Endothelial cell of umbilical vein (primary cell): ENCODE results near the gene EXOC3. TPM values are rescaled to one million over a fixed set of nuclear protein-coding genes. Genes with fewer than 3 reads are reported as not detected.

Experiments used
- BruUV-seq: library from RNA; stranded (reverse); fragments of 400-500 nt; replicated peaks from 2 replicates; lab custom pipeline; 2021; lab: Mats Ljungman, UMichigan
- CTCF ChIA-PET: fragments of 300-600, 350-600 bp; sonication (Branson Sonifier 250); formaldehyde crosslinking; loops from one replicate; lab custom pipeline; 2021; ENCODE audit warnings: antibody characterized with exemption, inconsistent platforms; lab: Charles Lee
- POLR2A ChIA-PET: fragments of 300-600, 350-600 bp; sonication (Branson Sonifier 250); formaldehyde crosslinking; loops from one replicate; lab custom pipeline; 2021; ENCODE audit warnings: antibody characterized with exemption, inconsistent platforms; lab: Charles Lee
- DNase-seq: peaks from one replicate; pipeline ENCODE4 v3.0.0-alpha.2; 2011; ENCODE audit warnings: low read depth, low spot score
- FAIRE-seq: peaks from 2 replicates; lab custom pipeline; 2011; peaks lifted over from hg19 to GRCh38; lab: Jason Lieb, UNC
- H2AFZ ChIP-seq: 2 replicates; pipeline ENCODE4 v1.6.0; 2012; ENCODE audit warnings: low read depth, low read length, control low read depth, inconsistent platforms
- H3K27ac ChIP-seq: 2 replicates; pipeline ENCODE4 v1.5.1; 2011; ENCODE audit warnings: low read depth, mild to moderate bottlenecking, control low read depth, low read length, moderate library complexity; ENCODE audit not compliant: insufficient read depth
- H3K27me3 ChIP-seq, 2 experiments: 2 replicates each; pipeline versions ENCODE4 v1.6.0 to v1.6.1; 2011; ENCODE audit warnings: low read length in 2 of 2, mixed read lengths in 1 of 2; ENCODE audit not compliant: control insufficient read depth in 2 of 2, insufficient read depth in 2 of 2
- H3K36me3 ChIP-seq, 2 experiments: 2 replicates in 1 of 2; 3 replicates in 1 of 2; pipeline ENCODE4 v1.5.1; 2011; ENCODE audit warnings: low read length in 2 of 2, mild to moderate bottlenecking in 1 of 2, moderate library complexity in 1 of 2; ENCODE audit not compliant: control insufficient read depth in 2 of 2, insufficient read depth in 2 of 2; ENCODE audit errors: extremely low read depth in 1 of 2
- H3K4me1 ChIP-seq: 3 replicates; pipeline ENCODE4 v1.5.1; 2011; ENCODE audit warnings: mild to moderate bottlenecking, low read length; ENCODE audit not compliant: control insufficient read depth, insufficient read depth; ENCODE audit errors: extremely low read depth
- H3K4me2 ChIP-seq: 2 replicates; pipeline ENCODE4 v1.6.1; 2011; ENCODE audit warnings: low read length, control low read depth, mixed read lengths; ENCODE audit not compliant: insufficient read depth
- H3K4me3 ChIP-seq, 3 experiments: fragments of 200-600 bp in 1 of 3; sonication (generic), shearing (Covaris generic) in 1 of 3; replicated peaks in 1 of 3; 2 replicates each; pipeline ENCODE4 v1.5.1; 2011 to 2016; ENCODE audit warnings: control low read depth in 3 of 3, low read length in 3 of 3, mild to moderate bottlenecking in 2 of 3, inconsistent platforms in 1 of 3, low read depth in 1 of 3, moderate library complexity in 1 of 3; ENCODE audit not compliant: insufficient read depth in 1 of 3
- H3K79me2 ChIP-seq: 2 replicates; pipeline ENCODE4 v1.6.0; 2012; ENCODE audit warnings: low read length, inconsistent platforms; ENCODE audit not compliant: control insufficient read depth, insufficient read depth
- H3K9ac ChIP-seq: replicated peaks from 2 replicates; pipeline ENCODE3; 2011; ENCODE audit warnings: low read length, control low read depth; ENCODE audit not compliant: insufficient read depth; ENCODE audit errors: extremely low read depth
- H3K9me1 ChIP-seq: replicated peaks from 3 replicates; pipeline ENCODE4 v1.6.0; 2011; ENCODE audit warnings: mild to moderate bottlenecking, low read length; ENCODE audit not compliant: control insufficient read depth, insufficient read depth; ENCODE audit errors: extremely low read depth
- H3K9me3 ChIP-seq: replicated peaks from 2 replicates; pipeline ENCODE4 v1.5.1; 2012; ENCODE audit warnings: low read length, inconsistent platforms; ENCODE audit not compliant: control insufficient read depth, insufficient read depth
- H4K20me1 ChIP-seq: replicated peaks from 2 replicates; pipeline ENCODE3; 2011; ENCODE audit warnings: mild to moderate bottlenecking, low read length; ENCODE audit not compliant: control insufficient read depth, insufficient read depth; ENCODE audit errors: extremely low read depth
- EZH2 ChIP-seq: IDR thresholded peaks from 2 replicates; pipeline ENCODE4 v1.6.1; 2012; ENCODE audit warnings: borderline replicate concordance, low read depth, mild to moderate bottlenecking, moderate library complexity, low read length, inconsistent platforms; ENCODE audit not compliant: severe bottlenecking
- FOS ChIP-seq: IDR thresholded peaks from 2 replicates; pipeline ENCODE4 v1.6.1; 2011; ENCODE audit warnings: mild to moderate bottlenecking, low read length, moderate library complexity, borderline replicate concordance; ENCODE audit not compliant: insufficient read depth
- GATA2 ChIP-seq: IDR thresholded peaks from 2 replicates; pipeline ENCODE4 v1.7.0; 2011; ENCODE audit warnings: low read depth, mild to moderate bottlenecking, moderate library complexity, mixed read lengths, low read length; ENCODE audit not compliant: insufficient read length, insufficient read depth
- JUN ChIP-seq: IDR thresholded peaks from 2 replicates; pipeline ENCODE4 v1.6.1; 2011; ENCODE audit warnings: borderline replicate concordance, low read depth; ENCODE audit not compliant: insufficient read length, insufficient read depth
- MYC ChIP-seq: IDR thresholded peaks from one replicate; pipeline ENCODE4 v1.6.1; 2011; ENCODE audit warnings: mild to moderate bottlenecking, low read depth, low read length
- POLR2A ChIP-seq: IDR thresholded peaks from 2 replicates; pipeline ENCODE4 v1.6.1; 2012; ENCODE audit warnings: low read depth, mild to moderate bottlenecking, control low read depth, low read length
- POLR2AphosphoS5 ChIP-seq: IDR thresholded peaks from 2 replicates; pipeline ENCODE4 v1.6.1; 2012; ENCODE audit warnings: low read depth, mild to moderate bottlenecking, control low read depth, low read length, moderate library complexity; ENCODE audit not compliant: insufficient read depth
- dilution Hi-C: fragments of 300-500 bp; cut with MboI; formaldehyde crosslinking; loops from one replicate; pipeline ENCODE4 v1.15.0; 2019; ENCODE audit warnings: low sequenced_read_pairs; ENCODE audit not compliant: extremely low pct_ligation_motif_present
- intact Hi-C: fragments of 100-400 bp; cut with micrococcal nuclease; formaldehyde crosslinking; loops from one replicate; pipeline ENCODE4 v1.10.0; 2022
- polyA plus RNA-seq, 4 experiments: library from polyadenylated mRNA; depleted of rRNA in 3 of 4; stranded (reverse) in 3 of 4; unstranded in 1 of 4; fragments of >200 nt; gene quantifications; 2 replicates each; pipeline versions ENCODE4 v1.2.1 to v1.2.3, GENCODE V29; 2011 to 2012; ENCODE audit warnings: missing spikeins in 1 of 4
- total RNA-seq: library from RNA; stranded (reverse); gene quantifications from 2 replicates; pipeline ENCODE4 v1.2.3, GENCODE V29; 2021
- TF ChIP-seq, protein P1 (sequence below): IDR thresholded peaks from 2 replicates; pipeline ENCODE4 v1.6.1; 2011; ENCODE audit not compliant: insufficient read depth, insufficient read length
- TF ChIP-seq, protein P2 (sequence below), 2 donors: IDR thresholded peaks; 1 replicate in 1 of 2; 2 replicates in 1 of 2; pipeline ENCODE4 v1.5.1; 2011; ENCODE audit warnings: low read length in 2 of 2, mild to moderate bottlenecking in 2 of 2, moderate library complexity in 2 of 2, control low read depth in 1 of 2, inconsistent platforms in 1 of 2, low read depth in 1 of 2; ENCODE audit not compliant: insufficient read depth in 1 of 2; ENCODE audit errors: extremely low read depth in 1 of 2

Gene EXOC3
- total and polyA plus RNA-seq, 2 donors (not counting 3 experiments of a cell fraction or from before 2014, with no cell fraction given) = 26.4 to 52.9 TPM

GRCh38 chr5:513216-514100, 70.5 kb downstream of the EXOC3 start:
- FAIRE-seq = no peak

GRCh38 chr5:514101-514485, 71.1 kb downstream of the EXOC3 start:
- Histone ChIP-seq H3K9me3 (no peaks in the 10 kb centered on the region), H3K9me1 (no peaks in the 10 kb centered on the region), H3K79me2 (no peaks in the 10 kb centered on the region), H3K4me1 (no peaks in the 10 kb centered on the region), H3K4me3 (no peak overlapping the region), H3K4me2 (no peak overlapping the region), H3K36me3 (no peaks in the 10 kb centered on the region), H3K27me3 (no peaks in the 10 kb centered on the region), H3K27ac (no peak overlapping the region), H4K20me1 (no peaks in the 10 kb centered on the region), H3K9ac (no peak overlapping the region), H2AFZ (no peak overlapping the region)
- DNase-seq (no peak), FAIRE-seq (no peak)
- intact Hi-C loops (no loop called here), dilution Hi-C loops (no loop called here)
- ChIA-PET CTCF (no interaction called here), POLR2A (no interaction called here)
- no peak for TF ChIP-seq EZH2
- TF ChIP-seq MYC = no peak
- no peak for TF ChIP-seq GATA2
- TF ChIP-seq, protein P1, sequence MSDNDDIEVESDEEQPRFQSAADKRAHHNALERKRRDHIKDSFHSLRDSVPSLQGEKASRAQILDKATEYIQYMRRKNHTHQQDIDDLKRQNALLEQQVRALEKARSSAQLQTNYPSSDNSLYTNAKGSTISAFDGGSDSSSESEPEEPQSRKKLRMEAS = no peak
- TF ChIP-seq FOS = no peak
- TF ChIP-seq POLR2AphosphoS5 = no peak
- TF ChIP-seq POLR2A = no peak
- TF ChIP-seq, protein P2, sequence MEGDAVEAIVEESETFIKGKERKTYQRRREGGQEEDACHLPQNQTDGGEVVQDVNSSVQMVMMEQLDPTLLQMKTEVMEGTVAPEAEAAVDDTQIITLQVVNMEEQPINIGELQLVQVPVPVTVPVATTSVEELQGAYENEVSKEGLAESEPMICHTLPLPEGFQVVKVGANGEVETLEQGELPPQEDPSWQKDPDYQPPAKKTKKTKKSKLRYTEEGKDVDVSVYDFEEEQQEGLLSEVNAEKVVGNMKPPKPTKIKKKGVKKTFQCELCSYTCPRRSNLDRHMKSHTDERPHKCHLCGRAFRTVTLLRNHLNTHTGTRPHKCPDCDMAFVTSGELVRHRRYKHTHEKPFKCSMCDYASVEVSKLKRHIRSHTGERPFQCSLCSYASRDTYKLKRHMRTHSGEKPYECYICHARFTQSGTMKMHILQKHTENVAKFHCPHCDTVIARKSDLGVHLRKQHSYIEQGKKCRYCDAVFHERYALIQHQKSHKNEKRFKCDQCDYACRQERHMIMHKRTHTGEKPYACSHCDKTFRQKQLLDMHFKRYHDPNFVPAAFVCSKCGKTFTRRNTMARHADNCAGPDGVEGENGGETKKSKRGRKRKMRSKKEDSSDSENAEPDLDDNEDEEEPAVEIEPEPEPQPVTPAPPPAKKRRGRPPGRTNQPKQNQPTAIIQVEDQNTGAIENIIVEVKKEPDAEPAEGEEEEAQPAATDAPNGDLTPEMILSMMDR (IDR thresholded peaks at IDR 0.05; ENCODE audit: extremely low read depth in 1 of 2, insufficient read depth in 1 of 2, low read depth in 1 of 2, low read length in 2 of 2) = no peak
- TF ChIP-seq JUN = no peak
- BruUV-seq = no TSS peak

More at GRCh38 chr5:513216-514100, 70.5 kb downstream of the EXOC3 start:
- Histone ChIP-seq H4K20me1 (no peaks in the 10 kb centered on the region), H3K9ac (no peak overlapping the region), H3K9me1 (no peaks in the 10 kb centered on the region), H2AFZ (no peak overlapping the region), H3K4me2 (no peak overlapping the region), H3K27ac (no peak overlapping the region), H3K9me3 (no peaks in the 10 kb centered on the region), H3K4me1 (no peaks in the 10 kb centered on the region), H3K36me3 (no peaks in the 10 kb centered on the region), H3K4me3 (no peak overlapping the region), H3K27me3 (no peaks in the 10 kb centered on the region), H3K79me2 (no peaks in the 10 kb centered on the region)
- ChIA-PET POLR2A (no interaction called here), CTCF (no interaction called here)
- TF ChIP-seq POLR2A (no peak), GATA2 (no peak)
- TF ChIP-seq, protein P2 (IDR thresholded peaks at IDR 0.05; ENCODE audit: extremely low read depth in 1 of 2, insufficient read depth in 1 of 2, low read depth in 1 of 2, low read length in 2 of 2) = no peak
- dilution Hi-C loops (no loop called here), intact Hi-C loops (no loop called here)
- DNase-seq = no peak
- no TSS peak for BruUV-seq
